Stimulated activated naive B cell treated with anti-CD40 and anti-IgM and Interleukin-4, amounts not matched to agents 10 μg/mL and 1 μg/mL and 100 μg/mL, for 72 hours (primary cell): ENCODE data around the gene FARSA.
"Not testable (repeated sequence)": the region's sequence is repeated elsewhere in the genome, so short reads cannot be mapped to it uniquely, and the experiment has no call there.

Experiments
- ATAC-seq, 2 donors: fragments of 150-1000 bp; cut with Tn5 transposase; replicated peaks; 2 replicates each; pipeline ENCODE4 v1.10.0; 2021; ENCODE audit warnings: moderate library complexity in 1 of 2
- DNase-seq: peaks from one replicate; pipeline ENCODE4 v3.0.0; 2021
- H3K27ac Mint-ChIP-seq: one replicate; pipeline ENCODE4 v1.8.0; 2022; ENCODE audit warnings: mild to moderate bottlenecking, mixed read lengths
- H3K27me3 Mint-ChIP-seq, 2 donors: one replicate each; pipeline ENCODE4 v1.8.0; 2022; ENCODE audit warnings: mixed read lengths in 2 of 2
- H3K36me3 Mint-ChIP-seq, 2 donors: one replicate each; pipeline ENCODE4 v1.8.0; 2022; ENCODE audit warnings: mixed read lengths in 2 of 2, mild to moderate bottlenecking in 1 of 2
- H3K4me1 Mint-ChIP-seq, 2 donors: one replicate each; pipeline ENCODE4 v1.8.0; 2022; ENCODE audit warnings: mixed read lengths in 2 of 2, mild to moderate bottlenecking in 1 of 2
- H3K4me3 Mint-ChIP-seq, 2 donors: one replicate each; pipeline ENCODE4 v1.8.0; 2022; ENCODE audit warnings: mild to moderate bottlenecking in 2 of 2, mixed read lengths in 2 of 2, moderate library complexity in 1 of 2
- H3K9me3 Mint-ChIP-seq, 2 donors: one replicate each; pipeline ENCODE4 v1.8.0; 2022; ENCODE audit warnings: mixed read lengths in 2 of 2, mild to moderate bottlenecking in 1 of 2

The FARSA gene

GRCh38 chr19:12936582-12936981 lies 3.1 kb upstream of the FARSA start:
- DNase-seq (no peak), ATAC-seq (no peak)
- Mint-ChIP-seq H3K4me3 (peak overlapping the region; percentile 37 to 99), H3K36me3 (peaks cover 36 to 50% of the 10 kb centered on the region in 2 donors), H3K4me1 (peaks cover 47 to 64% of the 10 kb centered on the region in 2 donors), H3K27me3 (no peaks in the 10 kb centered on the region), H3K9me3 (no peaks in the 10 kb centered on the region), H3K27ac (peak overlapping the region; percentile 69)

DNA sequence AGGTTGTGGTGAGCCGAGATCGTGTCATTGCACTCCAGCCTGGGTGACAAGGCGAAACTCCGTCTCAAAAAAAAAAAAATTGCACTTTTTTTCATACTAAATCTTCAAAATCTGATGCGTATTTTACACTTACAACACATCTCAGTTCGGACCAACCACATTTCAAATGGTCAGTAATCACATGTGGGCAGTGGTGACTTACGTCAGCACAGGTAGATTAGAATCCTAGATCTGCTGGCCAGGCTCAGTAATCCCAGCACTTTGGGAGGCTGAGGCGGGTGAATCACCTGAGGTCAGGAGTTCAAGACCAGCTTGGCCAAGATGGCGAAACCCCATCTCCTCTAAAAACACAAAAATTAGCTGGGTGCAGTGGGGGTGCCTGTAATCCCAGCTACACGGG lies 1.6 kb upstream of the FARSA start:
- H3K27ac Mint-ChIP-seq = no peak overlapping the region
- H3K4me1 Mint-ChIP-seq = peaks cover 40 to 59% of the 10 kb centered on the region in 2 donors
- H3K9me3 Mint-ChIP-seq = no peaks in the 10 kb centered on the region
- H3K36me3 Mint-ChIP-seq = peaks cover 29 to 42% of the 10 kb centered on the region in 2 donors
- H3K27me3 Mint-ChIP-seq = no peaks in the 10 kb centered on the region
- no peak for DNase-seq
- H3K4me3 Mint-ChIP-seq = no peak overlapping the region
- ATAC-seq = no peak

DNA sequence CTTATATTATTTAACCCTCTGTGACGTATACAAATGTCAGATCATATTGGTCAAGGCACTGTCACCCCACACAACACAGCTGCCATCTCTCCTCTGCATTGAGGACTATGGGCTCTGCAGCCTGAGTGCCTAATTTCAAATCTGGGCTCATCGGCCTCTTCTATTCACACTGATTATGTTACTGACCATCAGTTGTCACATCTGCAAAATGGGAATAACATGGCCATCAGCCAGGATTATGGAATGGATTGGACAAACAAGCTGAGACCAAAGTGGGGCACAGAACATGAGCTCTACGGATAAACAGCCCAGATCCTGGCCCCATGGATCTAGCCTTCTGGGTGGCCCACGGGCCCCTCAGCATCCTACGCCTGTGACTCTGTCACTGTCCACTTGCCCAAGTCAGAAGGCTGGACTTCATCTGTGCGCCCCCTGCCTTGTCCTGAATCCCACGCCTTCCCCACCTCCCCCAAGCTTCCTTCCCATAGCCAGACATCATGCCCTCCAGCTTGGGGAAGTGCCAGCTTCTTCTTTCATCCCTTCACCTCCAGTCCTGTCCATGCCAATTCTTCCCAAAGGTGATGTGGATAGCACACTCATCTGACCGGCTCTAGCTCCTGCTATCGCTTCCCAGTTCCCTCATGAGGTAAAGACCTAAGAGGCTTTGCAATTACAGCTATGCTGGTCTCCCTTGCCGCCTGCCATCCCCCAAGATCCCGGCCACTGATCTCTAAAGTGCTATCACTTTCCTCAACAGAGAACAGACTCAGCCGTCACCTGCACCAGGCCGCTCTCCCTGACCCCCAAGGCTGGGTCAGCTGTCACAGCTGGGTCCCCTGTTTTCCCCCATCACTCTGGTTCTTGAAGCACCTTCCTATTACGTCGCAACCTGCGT lies 872 bp downstream of the FARSA start:
- H3K4me1 Mint-ChIP-seq = peaks cover 26 to 37% of the 10 kb centered on the region in 2 donors
- ATAC-seq (no peak), DNase-seq (no peak)
- H3K27ac Mint-ChIP-seq = peak overlapping the region; percentile 98
- H3K4me3 Mint-ChIP-seq = peak overlapping the region; percentile 97 to 98
- H3K27me3 Mint-ChIP-seq = no peaks in the 10 kb centered on the region
- H3K36me3 Mint-ChIP-seq = peaks cover 27 to 42% of the 10 kb centered on the region in 2 donors
- H3K9me3 Mint-ChIP-seq = no peaks in the 10 kb centered on the region

GRCh38 chr19:12930002-12930645 lies 3.4 kb downstream of the FARSA start:
- no peak for DNase-seq

GRCh38 chr19:12924621-12925310 lies 8.7 kb downstream of the FARSA start:
- H3K27me3 Mint-ChIP-seq = no peaks in the 10 kb centered on the region
- no peak for ATAC-seq
- no peak for DNase-seq
- no peak overlapping the region for H3K4me3 Mint-ChIP-seq
- H3K9me3 Mint-ChIP-seq = no peaks in the 10 kb centered on the region
- H3K27ac Mint-ChIP-seq = no peak overlapping the region
- H3K36me3 Mint-ChIP-seq = peaks cover 50 to 61% of the 10 kb centered on the region in 2 donors
- peaks cover 6 to 12% of the 10 kb centered on the region in 2 donors for H3K4me1 Mint-ChIP-seq

More at GRCh38 chr19:12930002-12930645, 3.4 kb downstream of the FARSA start:
- no peaks in the 10 kb centered on the region for H3K27me3 Mint-ChIP-seq
- no peaks in the 10 kb centered on the region for H3K9me3 Mint-ChIP-seq
- no peak for ATAC-seq
- H3K36me3 Mint-ChIP-seq = peaks cover 38 to 51% of the 10 kb centered on the region in 2 donors
- peaks cover 18 to 23% of the 10 kb centered on the region in 2 donors for H3K4me1 Mint-ChIP-seq
- no peak overlapping the region for H3K4me3 Mint-ChIP-seq
- no peak overlapping the region for H3K27ac Mint-ChIP-seq

- ATAC-seq = no peak
- Mint-ChIP-seq H3K27ac (peak overlapping the region; percentile 33), H3K4me3 (no peak overlapping the region)
These were observed 10.6 kb downstream of the FARSA start for GRCh38 chr19:12922959-12923358.

DNA sequence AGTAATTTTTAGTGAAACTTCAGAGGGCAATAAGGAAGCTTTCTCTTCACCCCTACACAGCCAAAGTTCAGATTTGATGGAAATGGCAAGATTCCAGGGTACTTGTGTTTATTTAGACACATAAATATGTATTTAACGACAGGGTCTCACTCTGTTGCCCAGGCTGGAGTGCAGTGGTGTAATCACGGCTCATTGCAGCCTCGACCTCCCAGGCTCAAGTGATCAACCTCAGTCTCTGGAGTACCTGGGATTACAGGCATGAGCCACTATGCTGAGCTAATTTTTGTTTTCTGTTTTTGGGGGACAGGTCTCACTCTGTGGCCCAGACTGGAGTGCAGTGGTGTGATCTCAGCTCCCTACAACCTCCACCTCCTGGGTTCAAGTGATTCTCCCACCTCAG lies 12.5 kb downstream of the FARSA start:
- no peak for ATAC-seq
- H3K36me3 Mint-ChIP-seq = peaks cover 30 to 42% of the 10 kb centered on the region in 2 donors
- peaks cover 0 to 4% of the 10 kb centered on the region in 2 donors for H3K27me3 Mint-ChIP-seq
- no peaks in the 10 kb centered on the region for H3K9me3 Mint-ChIP-seq
- H3K27ac Mint-ChIP-seq = peak overlapping the region; percentile 42
- peaks cover 16 to 19% of the 10 kb centered on the region in 2 donors for H3K4me1 Mint-ChIP-seq
- DNase-seq = no peak
- no peak overlapping the region for H3K4me3 Mint-ChIP-seq

More at GRCh38 chr19:12922959-12923358, 10.6 kb downstream of the FARSA start:
- H3K9me3 Mint-ChIP-seq = no peaks in the 10 kb centered on the region
- H3K27me3 Mint-ChIP-seq = peaks cover 0 to 4% of the 10 kb centered on the region in 2 donors
- peaks cover 18 to 19% of the 10 kb centered on the region in 2 donors for H3K4me1 Mint-ChIP-seq
- DNase-seq = no peak
- peaks cover 38 to 49% of the 10 kb centered on the region in 2 donors for H3K36me3 Mint-ChIP-seq

GRCh38 chr19:12918253-12918652 lies 15.3 kb downstream of the FARSA start:
- no peak for DNase-seq
- H3K4me1 Mint-ChIP-seq = peaks cover 24 to 35% of the 10 kb centered on the region in 2 donors
- peak overlapping the region; percentile 97 for H3K27ac Mint-ChIP-seq
- no peaks in the 10 kb centered on the region for H3K9me3 Mint-ChIP-seq
- ATAC-seq = no peak
- peaks cover 1 to 4% of the 10 kb centered on the region in 2 donors for H3K27me3 Mint-ChIP-seq
- peak overlapping the region; percentile 59 to 82 for H3K4me3 Mint-ChIP-seq
- peaks cover 15 to 24% of the 10 kb centered on the region in 2 donors for H3K36me3 Mint-ChIP-seq

DNA sequence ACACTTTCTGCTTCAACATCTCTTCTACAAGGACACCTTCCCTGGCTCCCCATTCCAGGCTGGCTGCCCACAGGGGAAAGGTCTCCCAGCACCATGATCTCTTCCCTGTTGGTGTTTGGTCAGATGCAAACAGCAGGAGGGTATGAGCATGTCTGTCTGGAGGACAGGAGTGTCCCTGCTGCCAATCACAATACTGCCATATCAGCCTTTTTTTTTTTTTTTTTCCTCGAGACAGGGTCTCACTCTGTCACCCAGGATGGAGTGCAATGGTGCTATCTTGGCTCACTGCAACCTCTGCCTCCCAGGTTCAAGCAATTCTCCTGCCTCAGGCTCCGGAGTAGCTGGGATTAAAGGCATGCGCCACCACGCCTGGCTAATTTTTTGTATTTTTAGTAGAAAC lies 17.7 kb downstream of the FARSA start:
- DNase-seq, H3K27ac Mint-ChIP-seq, H3K36me3 Mint-ChIP-seq, H3K27me3 Mint-ChIP-seq, ATAC-seq, H3K4me3 Mint-ChIP-seq, H3K9me3 Mint-ChIP-seq: not testable (repeated sequence)
- H3K4me1 Mint-ChIP-seq = peaks cover 21 to 38% of the 10 kb centered on the region in 2 donors

DNA sequence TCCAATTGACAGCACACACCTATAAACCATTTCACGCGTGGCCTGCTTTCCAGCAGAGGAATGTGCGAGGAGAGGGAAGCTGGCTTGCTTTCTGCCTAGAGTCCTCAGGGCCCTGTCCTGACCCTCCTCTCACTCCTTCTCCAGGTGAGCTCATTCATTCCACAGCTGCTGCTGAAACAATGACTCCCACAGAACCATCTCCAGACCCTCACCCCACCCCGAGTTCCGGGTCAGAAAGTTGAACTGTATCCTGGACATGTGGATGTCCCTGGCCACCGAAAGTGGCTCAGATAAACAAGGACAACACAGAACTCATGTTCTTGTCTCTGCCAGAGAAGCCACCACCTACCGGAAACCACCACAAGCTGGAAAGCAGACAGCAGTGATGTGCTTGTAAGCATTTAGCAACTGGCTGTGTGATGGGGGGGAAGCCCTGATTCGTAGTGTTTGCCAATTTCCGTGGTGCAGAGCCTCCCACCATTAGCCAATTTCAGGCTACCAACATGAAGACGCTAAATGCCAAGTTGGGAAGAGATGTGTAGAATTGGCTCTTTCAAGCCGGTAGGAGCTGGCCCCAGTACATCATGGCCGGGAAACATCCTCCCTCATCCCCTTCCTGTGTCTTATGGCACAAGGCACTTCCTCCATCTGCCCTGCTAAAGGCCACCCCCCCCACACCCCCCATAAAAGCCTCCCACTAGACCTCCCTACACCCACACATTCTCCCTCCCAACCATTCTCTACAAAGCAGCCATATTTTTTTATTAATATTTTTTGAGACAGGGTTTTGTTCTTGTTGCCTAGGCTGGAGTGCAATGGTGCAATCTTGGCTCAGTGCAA lies 19.4 kb downstream of the FARSA start:
- DNase-seq (no peak), ATAC-seq (peak; percentile 50 to 56)
- Mint-ChIP-seq H3K27ac (peak overlapping the region; percentile 69), H3K4me1 (peaks cover 16 to 29% of the 10 kb centered on the region in 2 donors), H3K36me3 (peaks cover 1 to 4% of the 10 kb centered on the region in 2 donors), H3K9me3 (no peaks in the 10 kb centered on the region), H3K27me3 (peaks cover 2 to 4% of the 10 kb centered on the region in 2 donors), H3K4me3 (no peak overlapping the region)

- ATAC-seq = peak in 1 of 2 donors; percentile 36
- peaks cover 0 to 1% of the 10 kb centered on the region in 2 donors for H3K36me3 Mint-ChIP-seq
- H3K4me3 Mint-ChIP-seq = no peak overlapping the region
- no peak overlapping the region for H3K27ac Mint-ChIP-seq
- no peak for DNase-seq
- peaks cover 10 to 19% of the 10 kb centered on the region in 2 donors for H3K4me1 Mint-ChIP-seq
- H3K27me3 Mint-ChIP-seq = peaks cover 0 to 4% of the 10 kb centered on the region in 2 donors
- no peaks in the 10 kb centered on the region for H3K9me3 Mint-ChIP-seq
These were observed 20.4 kb downstream of the FARSA start for GRCh38 chr19:12913011-12913561.

DNA sequence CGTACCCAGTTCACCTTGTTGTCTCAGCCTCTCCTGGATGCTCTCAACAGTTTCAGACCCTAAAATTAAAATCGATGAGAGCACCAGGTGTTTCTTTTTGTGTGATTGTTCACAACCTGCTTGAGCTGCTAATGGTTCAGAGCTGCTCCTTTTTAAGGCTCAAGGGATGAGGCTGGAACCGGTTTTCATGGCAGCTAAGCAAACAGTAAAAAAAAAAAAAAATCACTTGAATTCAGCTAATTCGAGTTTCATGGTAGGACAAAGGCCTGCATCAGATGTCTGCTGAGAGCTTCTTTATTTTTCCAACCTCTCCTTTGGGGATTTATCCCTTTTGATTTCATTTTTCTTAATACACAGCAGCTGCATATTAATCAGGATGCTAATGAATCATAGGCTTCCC lies 20.9 kb downstream of the FARSA start:
- H3K4me3 Mint-ChIP-seq = no peak overlapping the region
- H3K27ac Mint-ChIP-seq = no peak overlapping the region
- H3K27me3 Mint-ChIP-seq = peaks cover 0 to 4% of the 10 kb centered on the region in 2 donors
- ATAC-seq = no peak
- peaks cover 10 to 19% of the 10 kb centered on the region in 2 donors for H3K4me1 Mint-ChIP-seq
- no peak for DNase-seq
- no peaks in the 10 kb centered on the region for H3K9me3 Mint-ChIP-seq
- H3K36me3 Mint-ChIP-seq = peaks cover 0 to 1% of the 10 kb centered on the region in 2 donors

- Mint-ChIP-seq H3K27me3 (no peaks in the 10 kb centered on the region), H3K36me3 (peaks cover 5 to 6% of the 10 kb centered on the region in 2 donors), H3K4me3 (no peak overlapping the region), H3K27ac (no peak overlapping the region), H3K9me3 (no peaks in the 10 kb centered on the region), H3K4me1 (no peaks in the 10 kb centered on the region)
- ATAC-seq (no peak), DNase-seq (no peak)
These were observed 26.3 kb downstream of the FARSA start for GRCh38 chr19:12907166-12907565.
